Neural progenitor cell (in vitro differentiated cells): ENCODE results near the gene RARA.

Source experiments
- CTCF ChIP-seq: fragments of 200-600 bp; sonication (generic); IDR thresholded peaks from 2 replicates; pipeline ENCODE4 v1.5.1; 2017; ENCODE audit warnings: antibody characterized with exemption, mild to moderate bottlenecking
- EZH2 ChIP-seq: fragments of 200-600 bp; sonication (generic); IDR thresholded peaks from 2 replicates; pipeline ENCODE4 v1.6.1; 2017; ENCODE audit warnings: antibody characterized with exemption, mild to moderate bottlenecking, moderate library complexity

- TF ChIP-seq EZH2: no peak
- TF ChIP-seq CTCF: no peak
Observed at GRCh38 chr17:40318830-40319391, 9.9 kb downstream of the RARA start.
